B cell (primary cell): ENCODE data around the gene FSCN2. TPM values are rescaled to one million over a fixed set of nuclear protein-coding genes. Genes with fewer than 3 reads are reported as not detected.

ENCODE experiments used
- ATAC-seq: fragments of 200-7000 bp; cut with Tn5 transposase; one replicate; pipeline ENCODE4 v1.10.0; 2021; ENCODE audit warnings: low read depth, mild to moderate bottlenecking, moderate number of reproducible peaks, moderate library complexity
- CTCF ChIA-PET: fragments of 350-600 bp; sonication (Branson Sonifier 250); formaldehyde crosslinking; loops from one replicate; lab custom pipeline; 2021; ENCODE audit warnings: antibody characterized with exemption, inconsistent platforms; lab: Charles Lee
- POLR2A ChIA-PET: fragments of 350-600 bp; sonication (Branson Sonifier 250); formaldehyde crosslinking; loops from one replicate; lab custom pipeline; 2021; ENCODE audit warnings: antibody characterized with exemption; lab: Charles Lee
- DNase-seq: peaks from one replicate; pipeline ENCODE4 v3.0.0; 2013
- H2AFZ ChIP-seq: 2 replicates; pipeline ENCODE4 v1.6.1; 2012; ENCODE audit warnings: mild to moderate bottlenecking, low read depth, low read length; ENCODE audit not compliant: insufficient read depth, poor library complexity, severe bottlenecking
- H3K27ac ChIP-seq, 2 donors: 1 replicate in 1 of 2; 2 replicates in 1 of 2; pipeline ENCODE4 v1.5.1; 2012 to 2013; ENCODE audit warnings: low read length in 2 of 2, mild to moderate bottlenecking in 2 of 2, moderate library complexity in 1 of 2
- H3K27me3 ChIP-seq, 4 experiments: fragments of 200-600 bp in 1 of 4; sonication (generic) in 1 of 4; replicated peaks in 1 of 4; 1 replicate in 2 of 4; 2 replicates in 2 of 4; pipeline versions ENCODE4 v1.6.1 to v1.7.0; 2013 to 2016; ENCODE audit warnings: low read length in 3 of 4, mild to moderate bottlenecking in 2 of 4, mixed read lengths in 1 of 4, moderate library complexity in 1 of 4; ENCODE audit not compliant: insufficient read depth in 4 of 4, control insufficient read depth in 3 of 4; ENCODE audit errors: control extremely low read depth in 1 of 4
- H3K36me3 ChIP-seq, 2 experiments: replicated peaks in 1 of 2; 1 replicate in 1 of 2; 2 replicates in 1 of 2; pipeline versions ENCODE4 v1.6.1 to v1.7.1; 2013; ENCODE audit warnings: low read length in 1 of 2; ENCODE audit not compliant: insufficient read depth in 2 of 2, control insufficient read depth in 1 of 2; ENCODE audit errors: control extremely low read depth in 1 of 2, extremely low read depth in 1 of 2
- H3K4me1 ChIP-seq, 2 donors: fragments of 200-600 bp in 1 of 2; sonication (generic) in 1 of 2; 1 replicate in 1 of 2; 2 replicates in 1 of 2; pipeline versions ENCODE4 v1.5.1 to v1.6.1; 2013 to 2017; ENCODE audit warnings: low read length in 2 of 2; ENCODE audit not compliant: control insufficient read depth in 2 of 2, insufficient read depth in 2 of 2
- H3K4me2 ChIP-seq: replicated peaks from 2 replicates; pipeline ENCODE3; 2012; ENCODE audit warnings: mild to moderate bottlenecking, low read depth, low read length; ENCODE audit not compliant: poor library complexity, severe bottlenecking
- H3K4me3 ChIP-seq, 5 experiments: fragments of 200-600 bp in 1 of 5; sonication (generic) in 1 of 5; 1 replicate in 3 of 5; 2 replicates in 2 of 5; pipeline versions ENCODE4 v1.5.1 to v1.7.0; 2011 to 2016; ENCODE audit warnings: low read length in 4 of 5, mild to moderate bottlenecking in 4 of 5, low read depth in 2 of 5, control low read depth in 1 of 5, moderate library complexity in 1 of 5; ENCODE audit not compliant: insufficient read depth in 1 of 5; ENCODE audit errors: control extremely low read depth in 1 of 5, extremely low read depth in 1 of 5
- H3K79me2 ChIP-seq: fragments of 200-600 bp; sonication (generic); one replicate; pipeline ENCODE4 v1.6.0; 2016; ENCODE audit warnings: low read length; ENCODE audit not compliant: control insufficient read depth, insufficient read depth
- H3K9ac ChIP-seq: fragments of 200-600 bp; sonication (generic); 2 replicates; pipeline ENCODE4 v1.6.1; 2017; ENCODE audit warnings: mild to moderate bottlenecking, low read length, moderate library complexity
- H3K9me3 ChIP-seq, 3 donors: one replicate each; pipeline versions ENCODE4 v1.6.1 to v1.7.1; 2013; ENCODE audit warnings: low read length in 2 of 3; ENCODE audit not compliant: control insufficient read depth in 2 of 3, insufficient read depth in 1 of 3; ENCODE audit errors: control extremely low read depth in 1 of 3
- H4K20me1 ChIP-seq: 2 replicates; pipeline ENCODE4 v1.6.0; 2012; ENCODE audit warnings: mild to moderate bottlenecking, low read length; ENCODE audit not compliant: insufficient read depth, control insufficient read depth, poor library complexity, severe bottlenecking
- H3K27ac Mint-ChIP-seq: one replicate; pipeline ENCODE4 v1.8.0; 2021; ENCODE audit warnings: mixed read lengths
- H3K27me3 Mint-ChIP-seq: one replicate; pipeline ENCODE4 v1.8.0; 2021; ENCODE audit warnings: mixed read lengths
- H3K4me1 Mint-ChIP-seq: one replicate; pipeline ENCODE4 v1.8.0; 2021; ENCODE audit warnings: mixed read lengths
- H3K4me3 Mint-ChIP-seq: one replicate; pipeline ENCODE4 v1.8.0; 2021; ENCODE audit warnings: mixed read lengths
- H3K9me3 Mint-ChIP-seq: one replicate; pipeline ENCODE4 v1.8.0; 2022; ENCODE audit warnings: mixed read lengths; ENCODE audit not compliant: insufficient read depth
- CTCF ChIP-seq: fragments of 200-600 bp; IDR thresholded peaks from one replicate; pipeline ENCODE4 v1.8.0; 2022; ENCODE audit warnings: antibody characterized with exemption, mild to moderate bottlenecking
- EZH2 ChIP-seq: IDR thresholded peaks from 2 replicates; pipeline ENCODE4 v1.6.1; 2012; ENCODE audit warnings: borderline replicate concordance, low read depth, mild to moderate bottlenecking, moderate library complexity, low read length; ENCODE audit not compliant: insufficient read depth, poor library complexity, severe bottlenecking
- WGBS: methylation state at CpG from one replicate; pipeline ENCODE4 v1.1.5; 2013; ENCODE audit warnings: missing lambda C conversion rate; ENCODE audit not compliant: insufficient coverage; 5-methylcytosine and 5-hydroxymethylcytosine counted together
- intact Hi-C: fragments of 100-400 bp; cut with micrococcal nuclease; formaldehyde crosslinking; loops from one replicate; pipeline ENCODE4 v1.10.0; 2022
- polyA plus RNA-seq: library from polyadenylated mRNA; depleted of rRNA; stranded (reverse); fragments of >200 nt; gene quantifications from 2 replicates; pipeline ENCODE4 v1.2.3, GENCODE V29; 2012
- total RNA-seq, 2 donors: library from RNA; stranded (reverse); fragments of 120-200 nt in 1 of 2; gene quantifications; 1 replicate in 1 of 2; 2 replicates in 1 of 2; pipeline versions ENCODE4 v1.2.3 to v1.2.4, GENCODE V29; 2013 to 2022

The FSCN2 gene
- total and polyA plus RNA-seq, 2 donors (not counting 1 experiment from before 2014, with no cell fraction given): 6.3 to 12.0 TPM

GRCh38 chr17:81517339-81518112, 10.7 kb upstream of the FSCN2 start:
- WGBS: 15% methylated on average over 16 of the region's 24 CpGs
- Histone ChIP-seq H3K4me2 (peak overlapping the region; percentile 99), H3K36me3 (peaks cover 0 to 6% of the 10 kb centered on the region in 2 experiments), H3K9me3 (no peaks in the 10 kb centered on the region), H3K79me2 (peaks cover 47% of the 10 kb centered on the region), H3K4me3 (peak overlapping the region in 4 of 5 experiments; percentile 73 to 94 (median 80)), H4K20me1 (peaks cover 3% of the 10 kb centered on the region), H3K9ac (peak overlapping the region; percentile 87), H2AFZ (peak overlapping the region; percentile 56), H3K27ac (peak overlapping the region; percentile 97 to 98), H3K4me1 (peaks cover 37 to 56% of the 10 kb centered on the region in 2 donors), H3K27me3 (no peaks in the 10 kb centered on the region)
- Mint-ChIP-seq H3K27me3 (no peaks in the 10 kb centered on the region), H3K4me3 (peak overlapping the region; percentile 98), H3K27ac (peak overlapping the region; percentile 99), H3K9me3 (no peaks in the 10 kb centered on the region), H3K4me1 (peaks cover 48% of the 10 kb centered on the region)
- ChIA-PET POLR2A (interaction anchor here (0.6 to 3.0 kb wide), 13 partner anchors 9 to 398 kb away, joined by 3 to 32 read pairs (median 5); partner anchors contain the start of gene FAAP100), CTCF (interaction anchor here (1.0 to 7.3 kb wide), 10 partner anchors 8 to 226 kb away, joined by 3 to 75 read pairs (median 14); partner anchors contain the start of gene FAAP100)
- intact Hi-C loops: loop anchor here (1.0 to 10.0 kb wide), 7 partner anchors 35 to 1255 kb away; partner anchors contain the start of genes FAAP100, P4HB, RNF213 and SLC38A10
- DNase-seq: peak; percentile 91
- ATAC-seq: peak; percentile 42
- no peak for TF ChIP-seq EZH2
- no peak for TF ChIP-seq CTCF
